DOHH2 (cell line): Measurements from ENCODE around the gene RAB8B.

Experiments
- H3F3A ChIP-seq: fragments of 200-600 bp; sonication (generic), shearing (Covaris generic); 2 replicates; pipeline ENCODE4 v1.6.0; 2016; ENCODE audit warnings: antibody characterized with exemption, mild to moderate bottlenecking; ENCODE audit not compliant: control insufficient read depth, insufficient read depth
- H3K27ac ChIP-seq: fragments of 200-600 bp; sonication (generic); 2 replicates; pipeline ENCODE4 v1.5.1; 2014; ENCODE audit warnings: low read depth, mild to moderate bottlenecking, low read length, moderate library complexity
- H3K27me3 ChIP-seq: fragments of 200-600 bp; sonication (generic); 2 replicates; pipeline ENCODE4 v1.6.1; 2014; ENCODE audit warnings: mild to moderate bottlenecking, low read length, mixed read lengths; ENCODE audit not compliant: control insufficient read depth
- H3K36me3 ChIP-seq: fragments of 200-600 bp; sonication (generic); 2 replicates; pipeline ENCODE4 v1.6.1; 2014; ENCODE audit warnings: mild to moderate bottlenecking, low read length, moderate library complexity, mixed read lengths; ENCODE audit not compliant: control insufficient read depth
- H3K4me1 ChIP-seq: fragments of 200-600 bp; sonication (generic); 2 replicates; pipeline ENCODE4 v1.6.1; 2014; ENCODE audit warnings: mild to moderate bottlenecking, low read length, mixed read lengths; ENCODE audit not compliant: control insufficient read depth
- H3K4me2 ChIP-seq: fragments of 200-600 bp; sonication (generic); 2 replicates; pipeline ENCODE4 v1.6.0; 2014; ENCODE audit warnings: mild to moderate bottlenecking, low read length, moderate library complexity
- H3K4me3 ChIP-seq: fragments of 200-600 bp; sonication (generic); 2 replicates; pipeline ENCODE4 v1.5.1; 2014; ENCODE audit warnings: mild to moderate bottlenecking, low read length, mixed read lengths
- H3K79me2 ChIP-seq: fragments of 200-600 bp; sonication (generic); 2 replicates; pipeline ENCODE4 v1.6.1; 2014; ENCODE audit warnings: mild to moderate bottlenecking, low read length, mixed read lengths; ENCODE audit not compliant: control insufficient read depth
- H3K9me2 ChIP-seq: fragments of 200-600 bp; sonication (generic); replicated peaks from 2 replicates; pipeline ENCODE4 v1.6.1; 2014; ENCODE audit warnings: mild to moderate bottlenecking, low read length, mixed read lengths; ENCODE audit not compliant: control insufficient read depth
- H3K9me3 ChIP-seq: fragments of 200-600 bp; sonication (generic); 2 replicates; pipeline ENCODE4 v1.6.1; 2014; ENCODE audit warnings: antibody characterized with exemption, low read length, mixed read lengths; ENCODE audit not compliant: control insufficient read depth, insufficient read depth
- H4K20me1 ChIP-seq: fragments of 200-600 bp; sonication (generic); 2 replicates; pipeline ENCODE4 v1.6.0; 2014; ENCODE audit warnings: low read depth, mild to moderate bottlenecking, antibody characterized with exemption, low read length, moderate library complexity; ENCODE audit not compliant: control insufficient read depth, insufficient read depth
- EZH2phosphoT487 ChIP-seq: fragments of 200-600 bp; sonication (generic); IDR thresholded peaks from 2 replicates; pipeline ENCODE4 v1.6.1; 2017; ENCODE audit warnings: borderline replicate concordance, mild to moderate bottlenecking, antibody characterized with exemption, low read length, moderate library complexity, mixed read lengths
- TF ChIP-seq, protein P1 (sequence below): fragments of 200-600 bp; sonication (generic); IDR thresholded peaks from one replicate; pipeline ENCODE4 v1.5.1; 2014; ENCODE audit warnings: antibody characterized with exemption, mild to moderate bottlenecking, low read depth, low read length; ENCODE audit not compliant: poor library complexity, severe bottlenecking

Gene RAB8B

DNA sequence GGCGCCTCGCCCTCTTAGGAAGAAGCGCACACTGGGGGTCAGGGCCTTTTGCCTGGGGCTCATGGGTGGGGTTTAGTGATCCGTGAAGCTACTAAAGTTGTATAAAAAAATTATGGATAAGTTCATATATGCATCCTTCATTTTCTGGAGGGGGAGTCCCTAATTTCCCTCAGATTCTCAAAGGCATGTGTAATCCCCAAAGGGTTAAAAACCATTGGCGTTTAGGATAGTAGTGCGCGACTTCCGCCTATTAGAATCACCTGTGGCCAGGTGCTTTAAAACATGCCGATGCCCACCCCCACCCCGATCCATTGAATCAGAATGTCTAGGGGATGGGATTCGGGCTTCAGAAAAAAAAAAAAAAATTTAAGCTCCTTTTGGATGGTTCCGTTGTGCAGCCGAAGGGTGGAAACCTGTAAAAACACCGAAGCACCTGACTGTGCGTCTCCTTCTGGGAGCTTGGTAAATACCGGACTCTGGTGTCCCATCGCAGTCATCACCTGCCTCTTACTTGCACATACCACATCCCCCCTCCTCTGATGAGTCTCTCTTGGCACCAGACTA, 88.6 kb downstream of the RAB8B start:
- Histone ChIP-seq H3K27me3 (no peaks in the 10 kb centered on the region), H3K27ac (peak overlapping the region; percentile 43; the same call in 1 of the 2 replicates), H3K4me2 (peak overlapping the region; percentile 73), H3F3A (peaks cover 15% of the 10 kb centered on the region), H4K20me1 (no peaks in the 10 kb centered on the region), H3K4me1 (peaks cover 17% of the 10 kb centered on the region), H3K36me3 (peaks cover 17% of the 10 kb centered on the region), H3K4me3 (peak overlapping the region; percentile 82), H3K79me2 (no peaks in the 10 kb centered on the region), H3K9me2 (no peaks in the 10 kb centered on the region), H3K9me3 (no peaks in the 10 kb centered on the region)
- TF ChIP-seq, protein P1, sequence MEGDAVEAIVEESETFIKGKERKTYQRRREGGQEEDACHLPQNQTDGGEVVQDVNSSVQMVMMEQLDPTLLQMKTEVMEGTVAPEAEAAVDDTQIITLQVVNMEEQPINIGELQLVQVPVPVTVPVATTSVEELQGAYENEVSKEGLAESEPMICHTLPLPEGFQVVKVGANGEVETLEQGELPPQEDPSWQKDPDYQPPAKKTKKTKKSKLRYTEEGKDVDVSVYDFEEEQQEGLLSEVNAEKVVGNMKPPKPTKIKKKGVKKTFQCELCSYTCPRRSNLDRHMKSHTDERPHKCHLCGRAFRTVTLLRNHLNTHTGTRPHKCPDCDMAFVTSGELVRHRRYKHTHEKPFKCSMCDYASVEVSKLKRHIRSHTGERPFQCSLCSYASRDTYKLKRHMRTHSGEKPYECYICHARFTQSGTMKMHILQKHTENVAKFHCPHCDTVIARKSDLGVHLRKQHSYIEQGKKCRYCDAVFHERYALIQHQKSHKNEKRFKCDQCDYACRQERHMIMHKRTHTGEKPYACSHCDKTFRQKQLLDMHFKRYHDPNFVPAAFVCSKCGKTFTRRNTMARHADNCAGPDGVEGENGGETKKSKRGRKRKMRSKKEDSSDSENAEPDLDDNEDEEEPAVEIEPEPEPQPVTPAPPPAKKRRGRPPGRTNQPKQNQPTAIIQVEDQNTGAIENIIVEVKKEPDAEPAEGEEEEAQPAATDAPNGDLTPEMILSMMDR: no peak
- TF ChIP-seq EZH2phosphoT487: no peak

DNA sequence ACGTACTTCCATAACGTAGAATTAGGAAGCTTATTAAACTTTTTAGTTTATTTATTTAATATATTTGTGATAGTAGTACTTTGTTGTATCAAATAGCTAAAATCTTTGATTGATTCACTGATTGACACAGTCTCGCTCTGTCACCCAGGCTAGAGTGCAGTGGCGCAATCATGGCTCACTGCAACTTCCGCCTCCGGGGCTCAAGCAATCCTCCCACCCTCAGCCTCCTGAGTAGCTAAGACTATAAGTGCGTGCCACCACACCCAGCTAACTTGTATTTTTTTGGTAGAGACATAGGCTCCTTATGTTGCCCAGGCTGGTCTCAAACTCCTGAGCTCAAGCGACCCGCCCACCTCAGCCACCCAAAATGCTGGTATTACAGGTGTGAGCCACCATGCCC, 93.7 kb downstream of the RAB8B start:
- Histone ChIP-seq H3K4me2 (no peak overlapping the region), H3K9me2 (no peaks in the 10 kb centered on the region), H3K79me2 (no peaks in the 10 kb centered on the region), H3F3A (peaks cover 15% of the 10 kb centered on the region), H4K20me1 (no peaks in the 10 kb centered on the region), H3K27me3 (no peaks in the 10 kb centered on the region), H3K36me3 (peaks cover 32% of the 10 kb centered on the region), H3K9me3 (no peaks in the 10 kb centered on the region), H3K4me1 (peaks cover 4% of the 10 kb centered on the region), H3K27ac (no peak overlapping the region), H3K4me3 (no peak overlapping the region)
- TF ChIP-seq, protein P1: no peak
- no peak for TF ChIP-seq EZH2phosphoT487

DNA sequence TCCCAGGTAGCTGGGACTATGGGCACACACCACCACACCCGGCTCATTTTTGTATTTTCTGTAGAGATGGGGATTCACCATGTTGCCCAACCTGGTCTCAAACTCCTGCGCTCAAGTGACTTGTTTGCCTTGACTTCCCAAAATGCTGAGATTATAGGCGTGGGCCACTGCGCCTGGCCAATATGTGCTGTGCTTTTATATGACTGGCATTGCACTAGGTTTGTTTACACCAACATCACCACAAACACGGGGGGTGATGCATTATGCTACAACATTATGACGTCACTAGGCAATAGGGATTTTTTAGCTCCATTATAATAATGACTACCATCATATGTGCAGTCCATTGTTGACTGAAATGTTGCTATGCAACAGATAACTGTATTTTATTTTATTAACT, 94.9 kb downstream of the RAB8B start:
- H3K27me3 ChIP-seq: no peaks in the 10 kb centered on the region
- peaks cover 28% of the 10 kb centered on the region for H3K36me3 ChIP-seq
- H3K4me2 ChIP-seq: no peak overlapping the region
- H3K4me1 ChIP-seq: no peaks in the 10 kb centered on the region
- H3F3A ChIP-seq: peaks cover 7% of the 10 kb centered on the region
- no peak overlapping the region for H3K27ac ChIP-seq
- H3K79me2 ChIP-seq: no peaks in the 10 kb centered on the region
- H4K20me1 ChIP-seq: no peaks in the 10 kb centered on the region
- no peaks in the 10 kb centered on the region for H3K9me2 ChIP-seq
- no peak overlapping the region for H3K4me3 ChIP-seq
- TF ChIP-seq EZH2phosphoT487: no peak
- TF ChIP-seq, protein P1: no peak
- H3K9me3 ChIP-seq: no peaks in the 10 kb centered on the region

DNA sequence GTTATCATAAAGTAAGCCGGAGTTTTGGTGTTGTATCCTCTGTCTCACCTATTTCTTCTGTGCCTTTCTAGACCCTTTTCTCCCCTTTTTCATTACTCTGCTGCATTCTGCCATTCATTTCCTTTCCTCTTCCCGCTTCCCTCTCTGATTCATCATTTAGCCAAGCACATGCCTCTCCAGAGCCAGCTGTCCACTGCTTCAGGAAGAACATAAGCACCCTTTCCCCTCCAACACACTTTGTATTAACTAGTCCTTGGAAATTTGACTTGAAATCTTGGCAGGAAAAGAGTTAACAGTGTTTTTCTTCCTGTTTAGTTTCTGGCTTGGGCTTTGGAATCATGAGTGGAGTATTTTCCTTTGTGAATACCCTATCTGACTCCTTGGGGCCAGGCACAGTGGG, 97.7 kb downstream of the RAB8B start:
- no peaks in the 10 kb centered on the region for H3K79me2 ChIP-seq
- peaks cover 17% of the 10 kb centered on the region; the same call in 1 of the 2 replicates for H3K36me3 ChIP-seq
- TF ChIP-seq EZH2phosphoT487: no peak
- TF ChIP-seq, protein P1: no peak
- no peaks in the 10 kb centered on the region for H4K20me1 ChIP-seq
- H3F3A ChIP-seq: peaks cover 3% of the 10 kb centered on the region
- no peak overlapping the region for H3K4me2 ChIP-seq
- no peaks in the 10 kb centered on the region for H3K4me1 ChIP-seq
- no peaks in the 10 kb centered on the region for H3K9me2 ChIP-seq
- no peaks in the 10 kb centered on the region for H3K27me3 ChIP-seq
- no peaks in the 10 kb centered on the region for H3K9me3 ChIP-seq
- no peak overlapping the region for H3K27ac ChIP-seq
- H3K4me3 ChIP-seq: no peak overlapping the region
